H9 (cell line): Measurements from ENCODE around the gene CAMTA1. TPM values are rescaled to one million over a fixed set of nuclear protein-coding genes. Genes with fewer than 3 reads are reported as not detected.
A peak's percentile ranks its signal among the peaks of the same experiment; 100 is the strongest.

Source experiments
- DNase-seq: peaks from one replicate; pipeline ENCODE4 v3.0.0-alpha.2; 2017
- H2AFZ ChIP-seq: one replicate; pipeline ENCODE4 v1.6.1; 2013; ENCODE audit warnings: mild to moderate bottlenecking, low read length, control low read depth, moderate library complexity
- H2AK5ac ChIP-seq: 2 replicates; pipeline ENCODE4 v1.6.1; 2013; ENCODE audit warnings: low read length, control low read depth, mixed read lengths; ENCODE audit not compliant: insufficient read length
- H2BK120ac ChIP-seq: one replicate; pipeline ENCODE4 v1.6.1; 2013; ENCODE audit warnings: low read depth, mild to moderate bottlenecking, low read length, control low read depth, inconsistent platforms; ENCODE audit not compliant: poor library complexity, severe bottlenecking
- H2BK12ac ChIP-seq: 2 replicates; pipeline ENCODE4 v1.6.1; 2013; ENCODE audit warnings: low read length, control low read depth, mixed read lengths, low read depth; ENCODE audit not compliant: insufficient read length
- H2BK15ac ChIP-seq: 2 replicates; pipeline ENCODE4 v1.6.1; 2013; ENCODE audit warnings: low read depth, low read length, control low read depth
- H2BK20ac ChIP-seq: one replicate; pipeline ENCODE4 v1.6.1; 2013; ENCODE audit warnings: low read depth, mild to moderate bottlenecking, low read length, control low read depth, inconsistent platforms; ENCODE audit not compliant: poor library complexity, severe bottlenecking
- H2BK5ac ChIP-seq: 2 replicates; pipeline ENCODE4 v1.6.1; 2013; ENCODE audit warnings: low read length, control low read depth, mixed read lengths; ENCODE audit not compliant: insufficient read length
- H3K14ac ChIP-seq: 2 replicates; pipeline ENCODE4 v1.6.1; 2013; ENCODE audit warnings: low read length, control low read depth; ENCODE audit not compliant: insufficient read depth
- H3K18ac ChIP-seq: 2 replicates; pipeline ENCODE4 v1.6.1; 2013; ENCODE audit warnings: low read depth, mild to moderate bottlenecking, mixed read lengths, low read length, control low read depth; ENCODE audit not compliant: insufficient read length
- H3K23ac ChIP-seq: 2 replicates; pipeline ENCODE4 v1.6.1; 2013; ENCODE audit warnings: low read length, control low read depth, mixed read lengths, low read depth; ENCODE audit not compliant: insufficient read length
- H3K23me2 ChIP-seq: 2 replicates; pipeline ENCODE4 v1.6.1; 2013; ENCODE audit warnings: low read depth, mild to moderate bottlenecking, mixed read lengths, low read length, control low read depth; ENCODE audit not compliant: insufficient read length, poor library complexity, severe bottlenecking
- H3K27ac ChIP-seq: 2 replicates; pipeline ENCODE4 v1.5.1; 2013; ENCODE audit warnings: low read length, control low read depth, mixed read lengths, low read depth; ENCODE audit not compliant: insufficient read length
- H3K27me3 ChIP-seq: 2 replicates; pipeline ENCODE4 v1.6.1; 2013; ENCODE audit warnings: low read length, control low read depth, inconsistent platforms; ENCODE audit not compliant: insufficient read depth
- H3K4ac ChIP-seq: 2 replicates; pipeline ENCODE4 v1.6.1; 2013; ENCODE audit warnings: low read depth, mild to moderate bottlenecking, control low read depth, inconsistent platforms, low read length, moderate library complexity
- H3K4me1 ChIP-seq: 2 replicates; pipeline ENCODE4 v1.6.1; 2013; ENCODE audit warnings: low read length, control low read depth, inconsistent platforms; ENCODE audit not compliant: insufficient read depth
- H3K4me2 ChIP-seq: 2 replicates; pipeline ENCODE4 v1.6.1; 2013; ENCODE audit warnings: low read length, control low read depth, mixed read lengths; ENCODE audit not compliant: insufficient read length, insufficient read depth
- H3K56ac ChIP-seq: 2 replicates; pipeline ENCODE4 v1.6.1; 2013; ENCODE audit warnings: low read depth, mild to moderate bottlenecking, mixed read lengths, low read length, control low read depth; ENCODE audit not compliant: insufficient read length
- H3K79me1 ChIP-seq: 2 replicates; pipeline ENCODE4 v1.6.1; 2013; ENCODE audit warnings: low read depth, mild to moderate bottlenecking, moderate library complexity, low read length, control low read depth, inconsistent platforms; ENCODE audit not compliant: insufficient read depth, poor library complexity, severe bottlenecking
- H3K79me2 ChIP-seq: 2 replicates; pipeline ENCODE4 v1.6.1; 2013; ENCODE audit warnings: low read length, control low read depth, inconsistent platforms; ENCODE audit not compliant: insufficient read depth
- H3K9ac ChIP-seq: 2 replicates; pipeline ENCODE4 v1.6.1; 2013; ENCODE audit warnings: low read length, control low read depth, mixed read lengths; ENCODE audit not compliant: insufficient read length; ENCODE audit errors: extremely low read depth
- H3K9me3 ChIP-seq: one replicate; pipeline ENCODE4 v1.6.1; 2013; ENCODE audit warnings: low read depth, low read length, inconsistent platforms; ENCODE audit not compliant: control insufficient read depth
- H3T11ph ChIP-seq: one replicate; pipeline ENCODE4 v1.6.1; 2013; ENCODE audit warnings: mild to moderate bottlenecking, low read length, control low read depth, inconsistent platforms
- H4K20me1 ChIP-seq: one replicate; pipeline ENCODE4 v1.6.1; 2013; ENCODE audit not compliant: control insufficient read depth, insufficient read length, insufficient read depth
- H4K5ac ChIP-seq: 2 replicates; pipeline ENCODE4 v1.6.1; 2013; ENCODE audit warnings: low read depth, mild to moderate bottlenecking, mixed read lengths, low read length, control low read depth; ENCODE audit not compliant: insufficient read length
- H4K8ac ChIP-seq: replicated peaks from 2 replicates; pipeline ENCODE4 v1.6.1; 2013; ENCODE audit warnings: low read length, control low read depth, mixed read lengths, low read depth; ENCODE audit not compliant: insufficient read length
- H4K91ac ChIP-seq: 2 replicates; pipeline ENCODE4 v1.6.1; 2013; ENCODE audit warnings: low read depth, mild to moderate bottlenecking, moderate library complexity, mixed read lengths, low read length, control low read depth; ENCODE audit not compliant: insufficient read length
- H3K27ac Mint-ChIP-seq, 3 experiments: 2 replicates in 2 of 3; 3 replicates in 1 of 3; pipeline ENCODE4 v1.8.0; 2020 to 2021; ENCODE audit warnings: mixed read lengths in 3 of 3, mild to moderate bottlenecking in 1 of 3, moderate library complexity in 1 of 3
- H3K27me3 Mint-ChIP-seq: 2 replicates; pipeline ENCODE4 v1.8.0; 2021; ENCODE audit warnings: low read depth, mild to moderate bottlenecking, moderate library complexity, mixed read lengths
- H3K36me3 Mint-ChIP-seq, 3 experiments: 2 replicates in 2 of 3; 3 replicates in 1 of 3; pipeline ENCODE4 v1.8.0; 2020 to 2021; ENCODE audit warnings: low read depth in 3 of 3, mixed read lengths in 3 of 3; ENCODE audit not compliant: insufficient read depth in 1 of 3
- H3K4me1 Mint-ChIP-seq, 2 experiments: 2 replicates each; pipeline ENCODE4 v1.8.0; 2020; ENCODE audit warnings: mixed read lengths in 2 of 2
- H3K4me3 Mint-ChIP-seq, 2 experiments: 2 replicates in 1 of 2; 3 replicates in 1 of 2; pipeline ENCODE4 v1.8.0; 2020 to 2021; ENCODE audit warnings: mild to moderate bottlenecking in 2 of 2, mixed read lengths in 2 of 2, moderate library complexity in 1 of 2
- H3K9me3 Mint-ChIP-seq, 2 experiments: 2 replicates in 1 of 2; 3 replicates in 1 of 2; pipeline ENCODE4 v1.8.0; 2020; ENCODE audit warnings: mild to moderate bottlenecking in 2 of 2, mixed read lengths in 2 of 2, moderate library complexity in 1 of 2
- WGBS: extraction: QIAGEN DNeasy Blood & Tissue Kit; methylation state at CpG from one replicate; pipeline ENCODE4 v1.1.7; 2013; ENCODE audit warnings: missing lambda C conversion rate, low lambda C conversion rate, mixed read lengths; ENCODE audit not compliant: insufficient read length; ENCODE audit errors: extremely low coverage; 5-methylcytosine and 5-hydroxymethylcytosine counted together
- total RNA-seq: library from RNA; stranded (reverse); gene quantifications from 2 replicates; pipeline ENCODE4 v1.2.1, GENCODE V29; 2021
- TF ChIP-seq, protein P1 (sequence below): fragments of 200-600 bp; sonication (generic); conservative IDR thresholded peaks from 3 replicates; pipeline ENCODE4 v1.8.0; 2021; ENCODE audit warnings: antibody characterized with exemption, mild to moderate bottlenecking

The CAMTA1 gene
- total RNA-seq, 1 experiment from 2014 or later, result 115 TPM

- no peak overlapping the region for H3K27ac ChIP-seq
- WGBS, result no CpG with 5 or more reads among the region's 13 CpGs
- no peak overlapping the region for H4K8ac ChIP-seq
- H2BK12ac ChIP-seq, result no peak overlapping the region
- H3K79me1 ChIP-seq, result no peaks in the 10 kb centered on the region
- H2BK15ac ChIP-seq, result no peak overlapping the region
- no peak overlapping the region for H3K14ac ChIP-seq
- no peak overlapping the region for H2BK20ac ChIP-seq
- no peak overlapping the region for H4K5ac ChIP-seq
- H3K27me3 ChIP-seq, result no peaks in the 10 kb centered on the region
- H3K23me2 ChIP-seq, result no peaks in the 10 kb centered on the region
- H3K9me3 ChIP-seq, result no peaks in the 10 kb centered on the region
- no peak overlapping the region for H2BK5ac ChIP-seq
- no peaks in the 10 kb centered on the region for H4K20me1 ChIP-seq
- no peak overlapping the region for H3K4ac ChIP-seq
- no peaks in the 10 kb centered on the region; the same call in none of the 2 replicates for H3K27me3 Mint-ChIP-seq
- H3K4me2 ChIP-seq, result no peak overlapping the region
- no peak overlapping the region for H2AK5ac ChIP-seq
- no peak overlapping the region for H2AFZ ChIP-seq
- H3K27ac Mint-ChIP-seq, result no peak overlapping the region; a peak in 2 of 7 replicates
- TF ChIP-seq, protein P1, sequence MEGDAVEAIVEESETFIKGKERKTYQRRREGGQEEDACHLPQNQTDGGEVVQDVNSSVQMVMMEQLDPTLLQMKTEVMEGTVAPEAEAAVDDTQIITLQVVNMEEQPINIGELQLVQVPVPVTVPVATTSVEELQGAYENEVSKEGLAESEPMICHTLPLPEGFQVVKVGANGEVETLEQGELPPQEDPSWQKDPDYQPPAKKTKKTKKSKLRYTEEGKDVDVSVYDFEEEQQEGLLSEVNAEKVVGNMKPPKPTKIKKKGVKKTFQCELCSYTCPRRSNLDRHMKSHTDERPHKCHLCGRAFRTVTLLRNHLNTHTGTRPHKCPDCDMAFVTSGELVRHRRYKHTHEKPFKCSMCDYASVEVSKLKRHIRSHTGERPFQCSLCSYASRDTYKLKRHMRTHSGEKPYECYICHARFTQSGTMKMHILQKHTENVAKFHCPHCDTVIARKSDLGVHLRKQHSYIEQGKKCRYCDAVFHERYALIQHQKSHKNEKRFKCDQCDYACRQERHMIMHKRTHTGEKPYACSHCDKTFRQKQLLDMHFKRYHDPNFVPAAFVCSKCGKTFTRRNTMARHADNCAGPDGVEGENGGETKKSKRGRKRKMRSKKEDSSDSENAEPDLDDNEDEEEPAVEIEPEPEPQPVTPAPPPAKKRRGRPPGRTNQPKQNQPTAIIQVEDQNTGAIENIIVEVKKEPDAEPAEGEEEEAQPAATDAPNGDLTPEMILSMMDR, result no peak
- no peak overlapping the region for H3K9ac ChIP-seq
- no peaks in the 10 kb centered on the region; the same call in 1 of the 2 replicates for H3K4me1 ChIP-seq
- H3K9me3 Mint-ChIP-seq, result peaks cover 2 to 6% of the 10 kb centered on the region in 2 experiments; a peak in 2 of 5 replicates
- no peak overlapping the region for H3K23ac ChIP-seq
- H3K79me2 ChIP-seq, result no peaks in the 10 kb centered on the region
- H3K4me3 Mint-ChIP-seq, result no peak overlapping the region
- peak; percentile 63 for DNase-seq
- H2BK120ac ChIP-seq, result no peak overlapping the region
- H3K4me1 Mint-ChIP-seq, result peaks cover 23 to 24% of the 10 kb centered on the region in 2 experiments
- H3K56ac ChIP-seq, result no peak overlapping the region
- H3K18ac ChIP-seq, result no peak overlapping the region
- no peak overlapping the region for H3T11ph ChIP-seq
- H4K91ac ChIP-seq, result no peak overlapping the region
- no peaks in the 10 kb centered on the region for H3K36me3 Mint-ChIP-seq
Measured at GRCh38 chr1:6770751-6771440, 14.4 kb upstream of the CAMTA1 start.
